Aorta (tissue), 5 donors: ENCODE measurements around the gene SEC22C. TPM values are rescaled to one million over a fixed set of nuclear protein-coding genes. Genes with fewer than 3 reads are reported as not detected.

Source experiments
- ATAC-seq: fragments of 200-7000 bp; cut with Tn5 transposase; one replicate; pipeline ENCODE4 v1.9.1; 2022; ENCODE audit warnings: moderate library complexity; ENCODE audit not compliant: low FRiP score
- DNase-seq, 2 donors: peaks; one replicate each; pipeline ENCODE4 v3.0.0-alpha.2; 2020
- H3K27ac ChIP-seq, 2 donors: one replicate each; pipeline ENCODE4 v1.5.1; 2013; ENCODE audit warnings: low read length in 2 of 2, mild to moderate bottlenecking in 2 of 2, moderate library complexity in 2 of 2, control low read depth in 1 of 2, inconsistent platforms in 1 of 2, low read depth in 1 of 2
- H3K27me3 ChIP-seq, 2 donors: one replicate each; pipeline ENCODE4 v1.6.1; 2013; ENCODE audit warnings: control low read depth in 1 of 2, low read length in 1 of 2, mild to moderate bottlenecking in 1 of 2, moderate library complexity in 1 of 2; ENCODE audit not compliant: insufficient read depth in 2 of 2, control insufficient read depth in 1 of 2
- H3K36me3 ChIP-seq, 2 donors: one replicate each; pipeline ENCODE4 v1.6.1; 2013; ENCODE audit warnings: control low read depth in 1 of 2, low read length in 1 of 2, mild to moderate bottlenecking in 1 of 2; ENCODE audit not compliant: insufficient read depth in 2 of 2, control insufficient read depth in 1 of 2
- H3K4me1 ChIP-seq, 2 donors: one replicate each; pipeline ENCODE4 v1.6.1; 2013; ENCODE audit warnings: low read length in 2 of 2, control low read depth in 1 of 2, mild to moderate bottlenecking in 1 of 2, moderate library complexity in 1 of 2; ENCODE audit not compliant: insufficient read depth in 2 of 2, control insufficient read depth in 1 of 2
- H3K4me3 ChIP-seq, 2 donors: one replicate each; pipeline ENCODE4 v1.5.1; 2013; ENCODE audit warnings: low read length in 2 of 2, control low read depth in 1 of 2, mild to moderate bottlenecking in 1 of 2
- H3K9me3 ChIP-seq: one replicate; pipeline ENCODE4 v1.6.1; 2013; ENCODE audit warnings: mild to moderate bottlenecking, low read length; ENCODE audit not compliant: control insufficient read depth
- WGBS, 2 donors: extraction: QIAGEN DNeasy Blood & Tissue Kit; methylation state at CpG; one replicate each; pipeline ENCODE4 v1.1.7; 2013; 5-methylcytosine and 5-hydroxymethylcytosine counted together
- intact Hi-C, 2 donors: fragments of 100-400 bp; cut with DNase I; formaldehyde crosslinking; loops; one replicate each; pipeline versions ENCODE4 v1.14.2 to v1.15.0; 2022
- polyA plus RNA-seq, 2 donors: library from polyadenylated mRNA; stranded (reverse); fragments of 200-250 nt; gene quantifications; one replicate each; pipeline ENCODE4 v1.2.3, GENCODE V29; 2013
- total RNA-seq, 2 donors: library from RNA; stranded (reverse); fragmentation: NEBNext Ultra II Directional; extraction: Animal tissue kit (Norgen Biotek cat#: 25700); gene quantifications; one replicate each; pipeline ENCODE4 v1.2.1, GENCODE V29; 2021
- donor health status: healthy with polysubstance abuse.
- donor health status: Bipolar disorder and iron deficiency.
- donor health status: DM: no; HTN: no; CAD: no.
- donor health status: DM: no; HTN: no; CAD: no.
- donor health status: DM: yes; HTN: yes; CAD: no.

SEC22C gene
- total and polyA plus RNA-seq, 4 donors = 43.6 to 58.6 (median 50.5) TPM

DNA sequence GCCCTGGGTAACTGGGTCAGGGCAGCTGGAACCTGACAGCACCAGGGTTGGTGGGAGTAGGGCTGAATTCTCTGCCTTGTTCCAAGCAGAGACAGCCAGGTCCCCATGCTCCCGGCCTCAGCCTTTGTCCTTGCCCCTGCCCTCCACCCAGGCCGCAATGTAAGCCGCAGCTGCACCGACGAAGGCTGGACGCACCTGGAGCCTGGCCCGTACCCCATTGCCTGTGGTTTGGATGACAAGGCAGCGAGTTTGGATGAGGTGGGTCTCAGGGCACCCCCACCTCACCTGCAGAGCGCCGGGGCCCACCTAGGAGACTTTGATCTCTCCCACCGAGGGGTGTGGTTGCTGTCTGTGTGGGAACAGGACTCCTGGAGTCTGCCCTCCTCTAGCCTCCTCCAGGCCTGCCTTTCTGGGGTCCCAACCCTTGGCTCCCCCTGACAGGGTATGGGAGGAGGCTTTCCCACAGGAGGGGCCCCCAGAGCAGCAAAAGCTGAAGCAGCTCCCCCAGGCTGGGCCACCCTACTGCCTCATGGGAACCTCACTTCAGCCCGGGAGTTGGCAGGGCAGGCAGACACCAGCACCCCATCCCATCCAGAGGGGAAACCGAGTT, 55.9 kb downstream of the SEC22C start:
- intact Hi-C loops = no loop called here
- H3K27me3 ChIP-seq = no peaks in the 10 kb centered on the region
- H3K9me3 ChIP-seq = no peaks in the 10 kb centered on the region
- no peak overlapping the region for H3K4me3 ChIP-seq
- no peaks in the 10 kb centered on the region for H3K36me3 ChIP-seq
- H3K4me1 ChIP-seq = no peaks in the 10 kb centered on the region
- H3K27ac ChIP-seq = no peak overlapping the region
- DNase-seq (no peak), ATAC-seq (no peak)
- WGBS, 2 donors = 93 to 94% methylated on average over 13 of the region's 13 CpGs

GRCh38 chr3:42525212-42525611, 56.6 kb downstream of the SEC22C start:
- Histone ChIP-seq H3K36me3 (no peaks in the 10 kb centered on the region), H3K4me3 (no peak overlapping the region), H3K9me3 (no peaks in the 10 kb centered on the region), H3K4me1 (no peaks in the 10 kb centered on the region), H3K27me3 (no peaks in the 10 kb centered on the region), H3K27ac (no peak overlapping the region)
- intact Hi-C loops = no loop called here
- 90 to 93% methylated on average over 4 of the region's 4 CpGs for WGBS, 2 donors
- DNase-seq (no peak), ATAC-seq (no peak)

- no peaks in the 10 kb centered on the region for H3K9me3 ChIP-seq
- intact Hi-C loops = no loop called here
- WGBS, 2 donors = 96% methylated on average over 3 of the region's 3 CpGs
Observed at GRCh38 chr3:42524751-42525150, 57.0 kb downstream of the SEC22C start.

GRCh38 chr3:42520906-42521305, 60.9 kb downstream of the SEC22C start:
- ATAC-seq = no peak
- 95% methylated on average over 4 of the region's 4 CpGs for WGBS, 2 donors
- no peaks in the 10 kb centered on the region for H3K9me3 ChIP-seq
- H3K27me3 ChIP-seq = no peaks in the 10 kb centered on the region
- no peak for DNase-seq
- H3K27ac ChIP-seq = no peak overlapping the region
- no peak overlapping the region for H3K4me3 ChIP-seq
- no peaks in the 10 kb centered on the region for H3K36me3 ChIP-seq
- peaks cover 0 to 5% of the 10 kb centered on the region in 2 donors for H3K4me1 ChIP-seq
- intact Hi-C loops = no loop called here

More at GRCh38 chr3:42524751-42525150, 57.0 kb downstream of the SEC22C start:
- Histone ChIP-seq H3K36me3 (no peaks in the 10 kb centered on the region), H3K27me3 (no peaks in the 10 kb centered on the region), H3K27ac (no peak overlapping the region), H3K4me1 (no peaks in the 10 kb centered on the region), H3K4me3 (no peak overlapping the region)
- ATAC-seq (no peak), DNase-seq (no peak)

DNA sequence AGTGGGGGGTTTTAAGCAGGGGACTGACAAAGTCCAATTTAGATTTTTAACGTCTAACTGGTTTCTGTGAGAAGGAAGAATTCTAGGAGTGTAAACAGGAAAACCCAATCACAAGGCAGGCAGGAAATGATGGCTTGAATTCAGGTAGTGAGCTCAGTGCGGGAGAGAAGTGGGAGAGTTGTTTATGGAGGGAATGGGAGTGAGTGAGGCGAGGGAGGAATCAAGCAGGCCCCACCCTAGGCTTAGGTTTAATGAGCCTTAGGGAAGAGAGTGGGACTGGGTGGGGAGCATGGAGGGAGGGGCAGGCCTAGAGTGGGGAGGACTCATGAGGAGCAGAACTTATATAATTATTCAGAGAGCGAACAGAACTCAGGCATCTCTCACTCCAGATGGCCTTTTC, 61.4 kb downstream of the SEC22C start:
- no peaks in the 10 kb centered on the region for H3K27me3 ChIP-seq
- H3K4me3 ChIP-seq = no peak overlapping the region
- H3K36me3 ChIP-seq = no peaks in the 10 kb centered on the region
- 61% methylated on average over 4 of the region's 4 CpGs for WGBS, 2 donors
- DNase-seq (no peak), ATAC-seq (no peak)
- intact Hi-C loops = no loop called here
- no peaks in the 10 kb centered on the region for H3K9me3 ChIP-seq
- H3K4me1 ChIP-seq = peaks cover 0 to 5% of the 10 kb centered on the region in 2 donors
- no peak overlapping the region for H3K27ac ChIP-seq

- no peak for ATAC-seq
- DNase-seq = no peak
- Histone ChIP-seq H3K27me3 (no peaks in the 10 kb centered on the region), H3K4me3 (no peak overlapping the region), H3K27ac (no peak overlapping the region), H3K36me3 (no peaks in the 10 kb centered on the region), H3K4me1 (peaks cover 0 to 5% of the 10 kb centered on the region in 2 donors), H3K9me3 (no peaks in the 10 kb centered on the region)
- WGBS, 2 donors = 96 to 100% methylated on average over 2 of the region's 2 CpGs
- intact Hi-C loops = no loop called here
Observed at GRCh38 chr3:42519568-42519962, 62.2 kb downstream of the SEC22C start.

DNA sequence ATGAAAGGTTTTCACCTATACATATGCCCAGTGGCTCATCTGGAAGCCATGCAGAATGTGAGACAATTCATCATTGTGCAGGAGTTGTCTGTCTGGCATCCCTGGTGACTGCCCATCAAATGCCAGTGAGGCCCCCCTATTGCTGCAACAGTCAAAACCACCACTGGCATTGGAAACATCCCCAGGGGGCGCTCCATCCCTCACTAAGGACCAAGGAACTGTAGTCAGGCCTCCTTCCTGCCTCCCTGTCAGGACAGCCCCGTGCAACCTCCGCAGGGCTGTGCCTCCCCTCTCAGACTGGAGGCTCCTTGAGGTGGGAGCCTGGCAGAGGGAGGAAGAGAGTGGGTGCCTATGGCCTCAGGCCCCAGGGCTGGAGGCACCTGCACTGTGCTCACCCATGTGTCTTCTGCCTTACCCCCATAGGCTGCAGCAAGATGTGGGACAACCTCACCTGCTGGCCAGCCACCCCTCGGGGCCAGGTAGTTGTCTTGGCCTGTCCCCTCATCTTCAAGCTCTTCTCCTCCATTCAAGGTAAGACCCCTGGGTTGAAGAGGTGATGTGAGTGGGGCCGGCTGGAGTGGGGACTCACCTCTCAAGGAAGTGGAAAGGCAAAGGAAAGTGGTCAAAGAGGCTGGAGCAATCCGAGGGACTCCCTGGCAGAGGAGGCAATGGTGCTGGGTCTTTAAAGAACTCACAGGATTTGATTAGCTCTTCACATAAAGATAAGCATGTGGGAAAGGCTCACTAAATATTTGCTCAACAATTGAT, 62.8 kb downstream of the SEC22C start:
- 87 to 93% methylated on average over 6 of the region's 6 CpGs for WGBS, 2 donors
- intact Hi-C loops = no loop called here
- Histone ChIP-seq H3K9me3 (no peaks in the 10 kb centered on the region), H3K4me3 (no peak overlapping the region), H3K27ac (no peak overlapping the region), H3K27me3 (no peaks in the 10 kb centered on the region), H3K4me1 (peaks cover 0 to 5% of the 10 kb centered on the region in 2 donors), H3K36me3 (no peaks in the 10 kb centered on the region)
- DNase-seq = no peak
- ATAC-seq = no peak

DNA sequence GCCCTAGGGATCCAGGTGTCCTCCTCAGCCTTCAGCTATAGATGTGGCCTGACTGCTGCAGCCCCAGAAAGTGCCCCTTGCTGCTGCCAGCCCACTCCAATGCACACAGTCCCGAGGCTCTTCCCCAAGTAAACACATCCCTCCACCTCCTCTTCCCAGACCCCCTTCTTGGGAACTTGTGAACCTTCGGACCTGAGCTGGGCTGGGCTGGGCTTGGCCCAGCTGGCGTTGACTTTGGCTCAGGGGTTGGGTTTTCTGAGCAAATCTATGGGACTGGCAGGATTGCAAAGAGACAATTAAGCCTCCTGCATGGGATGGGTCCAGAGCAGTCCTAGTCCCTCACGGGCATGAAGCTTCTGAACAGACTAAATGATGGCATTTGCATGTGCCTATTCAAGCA, 64.7 kb downstream of the SEC22C start:
- Histone ChIP-seq H3K9me3 (no peaks in the 10 kb centered on the region), H3K27ac (no peak overlapping the region), H3K4me3 (no peak overlapping the region), H3K36me3 (no peaks in the 10 kb centered on the region), H3K27me3 (no peaks in the 10 kb centered on the region), H3K4me1 (peaks cover 0 to 5% of the 10 kb centered on the region in 2 donors)
- DNase-seq (no peak), ATAC-seq (no peak)
- 3 to 4% methylated on average over 4 of the region's 4 CpGs for WGBS, 2 donors
- intact Hi-C loops = no loop called here

- 32 to 36% methylated on average over 5 of the region's 5 CpGs for WGBS, 2 donors
- Histone ChIP-seq H3K4me1 (peaks cover 0 to 5% of the 10 kb centered on the region in 2 donors), H3K27me3 (no peaks in the 10 kb centered on the region), H3K9me3 (no peaks in the 10 kb centered on the region), H3K36me3 (no peaks in the 10 kb centered on the region), H3K27ac (peak overlapping the region in 1 of 2 donors; percentile 69), H3K4me3 (no peak overlapping the region)
- ATAC-seq (no peak), DNase-seq (no peak)
- intact Hi-C loops = no loop called here
Observed at GRCh38 chr3:42516443-42516842, 65.3 kb downstream of the SEC22C start.
